Measurements from ENCODE around the gene FBN2. TPM values are rescaled to one million over a fixed set of nuclear protein-coding genes. Genes with fewer than 3 reads are reported as not detected.

The FBN2 gene
- total and polyA plus RNA-seq, 2 of the 4 experiments (the other 2 are of a cell fraction): 26.7 to 69.0 TPM

GRCh38 chr5:128528126-128528525 lies 9.9 kb downstream of the FBN2 start:
- POLR2A ChIA-PET (ENCODE audit: unreplicated experiment): interaction anchor here (1.0 kb wide), 1 partner anchor 16 kb away, joined by 3 read pairs; no protein-coding TSS in a partner anchor
- intact Hi-C loops (cut with micrococcal nuclease) (no loop called here), dilution Hi-C loops (cut with HindIII; ENCODE audit: low sequenced_read_pairs, unreplicated experiment) (no loop called here), in situ Hi-C loops (cut with MboI; ENCODE audit: low sequenced_read_pairs) (no loop called here)
- WGBS, 2 experiments (ENCODE audit: extremely low coverage in 2 of 2, insufficient read length in 1 of 2): no CpG with 5 or more reads among the region's 2 CpGs
- DNase-seq (no peak), ATAC-seq (ENCODE audit: low read depth) (no peak)
- H2BK120ac ChIP-seq (ENCODE audit: low read depth, low read length): no peak overlapping the region
- H2AK9ac ChIP-seq (replicated peaks; ENCODE audit: low read depth, low read length, poor library complexity): no peak overlapping the region
- TF ChIP-seq MXI1 (IDR thresholded peaks at IDR 0.05; ENCODE audit: borderline replicate concordance, low read depth, low read length): no peak
- no peak for TF ChIP-seq RCOR1 (IDR thresholded peaks at IDR 0.05; ENCODE audit: insufficient replicate concordance, low read length)
- no peak for TF ChIP-seq RFX5 (IDR thresholded peaks at IDR 0.05; ENCODE audit: low read depth, low read length)
- no peak for TF ChIP-seq BHLHE40 (IDR thresholded peaks at IDR 0.05; ENCODE audit: low read depth, low read length)
- TF ChIP-seq, protein P1, sequence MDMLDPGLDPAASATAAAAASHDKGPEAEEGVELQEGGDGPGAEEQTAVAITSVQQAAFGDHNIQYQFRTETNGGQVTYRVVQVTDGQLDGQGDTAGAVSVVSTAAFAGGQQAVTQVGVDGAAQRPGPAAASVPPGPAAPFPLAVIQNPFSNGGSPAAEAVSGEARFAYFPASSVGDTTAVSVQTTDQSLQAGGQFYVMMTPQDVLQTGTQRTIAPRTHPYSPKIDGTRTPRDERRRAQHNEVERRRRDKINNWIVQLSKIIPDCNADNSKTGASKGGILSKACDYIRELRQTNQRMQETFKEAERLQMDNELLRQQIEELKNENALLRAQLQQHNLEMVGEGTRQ (IDR thresholded peaks at IDR 0.05; ENCODE audit: low read depth, low read length): no peak
- TF ChIP-seq NFE2L2 (IDR thresholded peaks at IDR 0.05; ENCODE audit: low read depth, low read length): no peak
- no peak for TF ChIP-seq POLR2A (IDR thresholded peaks at IDR 0.05; ENCODE audit: low read depth, low read length)
- H3K56ac ChIP-seq (ENCODE audit: extremely low read depth, insufficient read depth, low read length): no peak overlapping the region
- no peak overlapping the region for H2AK5ac ChIP-seq (ENCODE audit: low read depth, low read length)
- H3K4me3 ChIP-seq (ENCODE audit: insufficient read depth, low read depth, low read length): no peak overlapping the region
- no peak overlapping the region for H3K18ac ChIP-seq (ENCODE audit: low read depth, low read length)
- no peak overlapping the region for H2BK5ac ChIP-seq (ENCODE audit: low read depth, low read length, poor library complexity, severe bottlenecking)
- no peak overlapping the region for H3K27ac ChIP-seq (ENCODE audit: insufficient read depth, low read length)
- no peak overlapping the region for H3K9ac ChIP-seq (ENCODE audit: low read depth, low read length)
- CTCF ChIA-PET: no interaction called here
- H3K4me1 ChIP-seq (ENCODE audit: control insufficient read depth, insufficient read depth, low read length): no peaks in the 10 kb centered on the region
- H2BK15ac ChIP-seq (ENCODE audit: low read depth, low read length): no peak overlapping the region
- H3K9me1 ChIP-seq (ENCODE audit: insufficient read depth, low read length): peaks cover under 1% of the 10 kb centered on the region; the same call in 1 of the 2 replicates
- no peaks in the 10 kb centered on the region for H3K9me3 ChIP-seq (ENCODE audit: control insufficient read depth, insufficient read depth, low read length)
- peaks cover 25% of the 10 kb centered on the region for H3K36me3 ChIP-seq (ENCODE audit: control insufficient read depth, insufficient read depth, low read length)
- H4K8ac ChIP-seq (ENCODE audit: low read depth in 2 of 2, low read length in 2 of 2): no peak overlapping the region
- peaks cover under 1 to 8% of the 10 kb centered on the region in 2 experiments; a peak in 3 of 4 replicates for H3K79me1 ChIP-seq (ENCODE audit: low read depth in 1 of 2, low read length in 2 of 2)
- no peak overlapping the region for H3K23ac ChIP-seq (ENCODE audit: low read depth, low read length)
- no peak overlapping the region for H4K5ac ChIP-seq (ENCODE audit: low read depth, low read length)
- H3K27me3 ChIP-seq (ENCODE audit: control insufficient read depth, insufficient read depth, low read length): no peaks in the 10 kb centered on the region
- H2AFZ ChIP-seq (replicated peaks; ENCODE audit: low read length, poor library complexity): no peak overlapping the region
- no TSS peak for BruUV-seq (replicated peaks)
- peaks cover 10% of the 10 kb centered on the region; the same call in 1 of the 2 replicates for H4K20me1 ChIP-seq (ENCODE audit: insufficient read depth, low read length)
- H3K14ac ChIP-seq (replicated peaks; ENCODE audit: low read depth, low read length): no peak overlapping the region
- no peak overlapping the region for H4K91ac ChIP-seq (ENCODE audit: insufficient read depth, low read depth, low read length)
- no peak overlapping the region for H3K4me2 ChIP-seq (ENCODE audit: low read depth, low read length)
- H2BK20ac ChIP-seq (ENCODE audit: low read depth, low read length): no peak overlapping the region
- H3K4ac ChIP-seq (ENCODE audit: low read depth, low read length): no peak overlapping the region
